Left lobe of liver (tissue), 2 donors: ENCODE results near the gene THSD4. TPM values are rescaled to one million over a fixed set of nuclear protein-coding genes. Genes with fewer than 3 reads are reported as not detected.
"Not testable (repeated sequence)": the region's sequence is repeated elsewhere in the genome, so short reads cannot be mapped to it uniquely, and the experiment has no call there.

ENCODE experiments used
- ATAC-seq: fragments of 200-7000 bp; cut with Tn5 transposase; one replicate; pipeline ENCODE4 v1.9.1; 2020; ENCODE audit warnings: mild to moderate bottlenecking, moderate library complexity
- DNase-seq: peaks from one replicate; pipeline ENCODE4 v3.0.0-alpha.2; 2020; ENCODE audit warnings: low spot score
- total RNA-seq: library from RNA; stranded (reverse); gene quantifications from one replicate; pipeline ENCODE4 v1.2.1, GENCODE V29; 2021
- donor health status: DM: no; HTN: no; CAD: no; lungs with moderate emphysema.
- donor health status: DM: no; HTN: yes; CAD: no.

The THSD4 gene
- total RNA-seq, 1 donor from 2014 or later: 19.5 TPM

GRCh38 chr15:71120428-71120944 lies 5.2 kb downstream of the THSD4 start:
- ATAC-seq (no peak), DNase-seq (no peak)

- no peak for ATAC-seq
- DNase-seq: no peak
Measured at GRCh38 chr15:71121442-71121841, 6.2 kb downstream of the THSD4 start.

GRCh38 chr15:71124937-71125790 lies 9.9 kb downstream of the THSD4 start:
- DNase-seq (no peak), ATAC-seq (peak; percentile 69)

- DNase-seq: no peak
- ATAC-seq: peak; percentile 51
Measured at GRCh38 chr15:71125831-71126450, 10.7 kb downstream of the THSD4 start.

GRCh38 chr15:71127083-71127482 lies 11.8 kb downstream of the THSD4 start:
- ATAC-seq (no peak), DNase-seq (no peak)

- not testable (repeated sequence) for DNase-seq, ATAC-seq
Measured at GRCh38 chr15:71128159-71128558, 12.9 kb downstream of the THSD4 start.

- ATAC-seq (no peak), DNase-seq (no peak)
Measured at GRCh38 chr15:71128939-71129562, 13.8 kb downstream of the THSD4 start.

- no peak for DNase-seq
- ATAC-seq: no peak
Measured at GRCh38 chr15:71129669-71130068, 14.4 kb downstream of the THSD4 start.

- DNase-seq (no peak), ATAC-seq (no peak)
Measured at GRCh38 chr15:71131601-71132362, 16.5 kb downstream of the THSD4 start.

- DNase-seq (peak; percentile 42), ATAC-seq (peak; percentile 11)
Measured at GRCh38 chr15:71133747-71134472, 18.6 kb downstream of the THSD4 start.

- ATAC-seq: peak; percentile 39
- DNase-seq: no peak
Measured at GRCh38 chr15:71136159-71136783, 21.0 kb downstream of the THSD4 start.

- DNase-seq: peak; percentile 80
- peak; percentile 81 for ATAC-seq
Measured at GRCh38 chr15:71136793-71137518, 21.7 kb downstream of the THSD4 start.

GRCh38 chr15:71138473-71138872 lies 23.2 kb downstream of the THSD4 start:
- DNase-seq (no peak), ATAC-seq (no peak)

GRCh38 chr15:71139241-71139640 lies 24.0 kb downstream of the THSD4 start:
- no peak for DNase-seq
- ATAC-seq: no peak

GRCh38 chr15:71141572-71141971 lies 26.3 kb downstream of the THSD4 start:
- ATAC-seq: no peak

GRCh38 chr15:71142780-71143179 lies 27.5 kb downstream of the THSD4 start:
- DNase-seq: no peak
- peak; percentile 13 for ATAC-seq

More at GRCh38 chr15:71141572-71141971, 26.3 kb downstream of the THSD4 start:
- no peak for DNase-seq

- ATAC-seq: peak; percentile 70
- peak; percentile 71 for DNase-seq
Measured at GRCh38 chr15:71143373-71144310, 28.4 kb downstream of the THSD4 start.

- no peak for DNase-seq
Measured at GRCh38 chr15:71145648-71146047, 30.4 kb downstream of the THSD4 start.

More at GRCh38 chr15:71145648-71146047, 30.4 kb downstream of the THSD4 start:
- ATAC-seq: no peak
